Activated CD4-positive, alpha-beta T cell treated with anti-CD3 and anti-CD28 coated beads, Interleukin-2, amount 10 ng/mL, durations not matched to agents 24 days and 14 days (primary cell): ENCODE results near the gene ZNF860. TPM values are rescaled to one million over a fixed set of nuclear protein-coding genes. Genes with fewer than 3 reads are reported as not detected.
A peak's percentile ranks its signal among the peaks of the same experiment; 100 is the strongest.
"Not testable (repeated sequence)": the region's sequence is repeated elsewhere in the genome, so short reads cannot be mapped to it uniquely, and the experiment has no call there.

ENCODE experiments used
- DNase-seq: peaks from one replicate; pipeline ENCODE4 v3.0.0; 2022
- H3K27ac Mint-ChIP-seq: one replicate; pipeline ENCODE4 v1.8.0; 2022; ENCODE audit warnings: mild to moderate bottlenecking, mixed read lengths
- H3K27me3 Mint-ChIP-seq: one replicate; pipeline ENCODE4 v1.8.0; 2022; ENCODE audit warnings: mixed read lengths
- H3K36me3 Mint-ChIP-seq: one replicate; pipeline ENCODE4 v1.8.0; 2022; ENCODE audit warnings: low read depth, mild to moderate bottlenecking, mixed read lengths
- H3K4me1 Mint-ChIP-seq: one replicate; pipeline ENCODE4 v1.8.0; 2021; ENCODE audit warnings: mixed read lengths
- H3K4me3 Mint-ChIP-seq: one replicate; pipeline ENCODE4 v1.8.0; 2022; ENCODE audit warnings: mild to moderate bottlenecking, moderate library complexity, mixed read lengths
- H3K9me3 Mint-ChIP-seq: one replicate; pipeline ENCODE4 v1.8.0; 2021; ENCODE audit warnings: mixed read lengths
- intact Hi-C: fragments of 100-400 bp; cut with micrococcal nuclease; formaldehyde crosslinking; loops from one replicate; pipeline ENCODE4 v1.15.1; 2023
- total RNA-seq: library from RNA; stranded (reverse); gene quantifications from 2 replicates; pipeline ENCODE4 v1.2.3, GENCODE V29; 2022

Gene ZNF860
- total RNA-seq, 1 donor from 2014 or later = 0.19 TPM

GRCh38 chr3:31973081-31973480 is 8.5 kb upstream of the ZNF860 start:
- peaks cover 4% of the 10 kb centered on the region for H3K27me3 Mint-ChIP-seq
- peaks cover 11% of the 10 kb centered on the region for H3K4me1 Mint-ChIP-seq
- DNase-seq = no peak
- intact Hi-C loops = loop anchor here (10.0 kb wide), 1 partner anchor 688 kb away; no protein-coding TSS in a partner anchor
- H3K27ac Mint-ChIP-seq = no peak overlapping the region
- H3K36me3 Mint-ChIP-seq = peaks cover 11% of the 10 kb centered on the region
- H3K4me3 Mint-ChIP-seq = no peak overlapping the region
- peaks cover 7% of the 10 kb centered on the region for H3K9me3 Mint-ChIP-seq

- no peak overlapping the region for H3K27ac Mint-ChIP-seq
- intact Hi-C loops = loop anchor here (10.0 kb wide), 1 partner anchor 689 kb away; no protein-coding TSS in a partner anchor
- H3K4me3 Mint-ChIP-seq = no peak overlapping the region
- H3K27me3 Mint-ChIP-seq = peaks cover 5% of the 10 kb centered on the region
- peaks cover 12% of the 10 kb centered on the region for H3K36me3 Mint-ChIP-seq
- peaks cover 15% of the 10 kb centered on the region for H3K4me1 Mint-ChIP-seq
- peaks cover 7% of the 10 kb centered on the region for H3K9me3 Mint-ChIP-seq
- no peak for DNase-seq
These were observed 7.7 kb upstream of the ZNF860 start for GRCh38 chr3:31973837-31974236.

DNA sequence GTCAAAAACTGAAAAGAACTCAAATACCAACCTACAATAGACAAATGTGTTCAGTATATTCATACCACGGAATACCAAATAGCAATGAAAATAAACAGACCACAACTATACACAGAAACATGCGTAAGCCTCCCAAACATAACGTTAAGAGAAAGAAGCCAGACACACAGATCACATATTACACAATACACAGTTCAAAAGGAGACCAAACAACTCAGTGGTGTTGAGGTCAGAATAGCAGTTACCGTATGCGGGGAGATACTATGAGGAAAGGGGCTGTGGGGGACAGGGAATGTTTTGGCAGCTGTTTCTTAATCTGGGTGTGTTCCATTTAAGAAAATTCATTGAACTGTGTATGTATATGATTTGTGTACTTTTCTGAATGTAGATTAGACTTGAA is 7.1 kb upstream of the ZNF860 start:
- Mint-ChIP-seq H3K9me3 (peaks cover 7% of the 10 kb centered on the region), H3K36me3 (peaks cover 12% of the 10 kb centered on the region), H3K4me1 (peaks cover 20% of the 10 kb centered on the region), H3K27ac (no peak overlapping the region), H3K27me3 (peaks cover 7% of the 10 kb centered on the region), H3K4me3 (no peak overlapping the region)
- DNase-seq = no peak
- intact Hi-C loops = loop anchor here (10.0 kb wide), 1 partner anchor 690 kb away; no protein-coding TSS in a partner anchor

DNA sequence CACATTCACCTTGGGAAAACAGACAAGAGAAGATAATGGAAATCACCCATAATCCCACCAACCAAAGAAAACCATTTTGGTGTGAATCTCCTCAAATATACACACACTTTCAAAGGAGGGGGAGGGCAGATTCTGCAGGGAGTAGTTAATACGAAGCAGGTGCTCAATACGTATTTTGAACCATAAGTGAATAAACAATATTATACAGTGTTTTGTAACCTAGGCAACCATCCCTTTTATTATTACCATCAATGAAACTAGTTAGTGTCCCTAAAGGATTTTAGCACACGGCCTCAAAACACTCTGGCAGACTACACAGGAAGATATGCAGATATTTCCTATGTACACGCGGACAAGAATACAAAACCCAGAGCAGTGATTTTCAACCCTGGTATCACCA is 6.6 kb upstream of the ZNF860 start:
- Mint-ChIP-seq H3K36me3 (peaks cover 12% of the 10 kb centered on the region), H3K27me3 (peaks cover 7% of the 10 kb centered on the region), H3K9me3 (peaks cover 7% of the 10 kb centered on the region), H3K27ac (no peak overlapping the region), H3K4me3 (no peak overlapping the region), H3K4me1 (peaks cover 23% of the 10 kb centered on the region)
- no peak for DNase-seq
- intact Hi-C loops = loop anchor here (10.0 kb wide), 1 partner anchor 690 kb away; no protein-coding TSS in a partner anchor

GRCh38 chr3:31976302-31976701 is 5.2 kb upstream of the ZNF860 start:
- Mint-ChIP-seq H3K27me3 (peaks cover 10% of the 10 kb centered on the region), H3K9me3 (peaks cover 7% of the 10 kb centered on the region), H3K4me3 (no peak overlapping the region), H3K4me1 (peaks cover 27% of the 10 kb centered on the region), H3K36me3 (peaks cover 12% of the 10 kb centered on the region), H3K27ac (no peak overlapping the region)
- intact Hi-C loops = loop anchor here (10.0 kb wide), 1 partner anchor 692 kb away; no protein-coding TSS in a partner anchor
- no peak for DNase-seq

DNA sequence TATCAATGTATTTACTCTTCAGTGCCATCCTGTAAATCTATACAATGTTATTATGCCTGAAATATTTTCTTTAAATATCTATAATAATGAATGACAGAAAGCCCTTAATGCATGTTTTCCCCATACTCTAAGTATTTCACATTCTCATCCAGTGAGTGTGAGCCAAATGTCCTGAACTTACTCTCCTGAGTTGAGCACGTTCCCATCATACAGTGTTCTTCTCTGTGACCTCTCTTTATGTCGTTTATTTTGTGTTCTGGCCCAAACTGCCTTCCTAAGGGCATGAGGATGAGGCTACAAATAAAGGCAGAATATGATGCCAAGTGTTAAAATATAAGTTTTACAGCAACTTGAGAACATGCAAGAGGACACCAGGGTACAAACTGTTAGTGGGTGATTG is 3.8 kb upstream of the ZNF860 start:
- H3K9me3 Mint-ChIP-seq = peaks cover 7% of the 10 kb centered on the region
- intact Hi-C loops = loop anchor here (2.0 to 10.0 kb wide), 4 partner anchors 19 to 693 kb away; no protein-coding TSS in a partner anchor
- H3K36me3 Mint-ChIP-seq = peaks cover 12% of the 10 kb centered on the region
- peaks cover 18% of the 10 kb centered on the region for H3K27me3 Mint-ChIP-seq
- H3K27ac Mint-ChIP-seq = no peak overlapping the region
- no peak overlapping the region for H3K4me3 Mint-ChIP-seq
- no peak for DNase-seq
- H3K4me1 Mint-ChIP-seq = peaks cover 28% of the 10 kb centered on the region

DNA sequence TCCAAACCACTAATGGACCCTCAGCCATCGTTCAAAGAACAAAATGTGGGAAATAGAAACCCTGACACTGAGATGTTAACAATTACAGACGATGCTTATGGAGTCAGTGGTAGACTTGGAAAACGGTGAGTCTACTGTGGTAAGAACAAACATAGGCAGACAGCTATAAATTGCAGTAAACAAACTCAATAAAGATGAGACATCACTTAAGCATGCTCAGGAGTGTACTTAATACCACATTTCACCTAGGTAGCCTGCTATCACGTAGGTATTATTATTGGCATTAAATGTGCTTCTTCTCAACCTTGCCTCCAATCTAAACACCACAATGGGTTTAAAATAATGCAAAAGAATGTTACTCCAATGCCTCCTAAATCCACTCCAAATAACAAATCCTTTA is 3.0 kb upstream of the ZNF860 start:
- peaks cover 7% of the 10 kb centered on the region for H3K9me3 Mint-ChIP-seq
- intact Hi-C loops = loop anchor here (2.0 to 10.0 kb wide), 4 partner anchors 18 to 694 kb away; no protein-coding TSS in a partner anchor
- H3K4me3 Mint-ChIP-seq = peak overlapping the region; percentile 67
- peaks cover 12% of the 10 kb centered on the region for H3K36me3 Mint-ChIP-seq
- H3K27me3 Mint-ChIP-seq = peaks cover 19% of the 10 kb centered on the region
- H3K27ac Mint-ChIP-seq = peak overlapping the region; percentile 26
- peaks cover 28% of the 10 kb centered on the region for H3K4me1 Mint-ChIP-seq
- no peak for DNase-seq

DNA sequence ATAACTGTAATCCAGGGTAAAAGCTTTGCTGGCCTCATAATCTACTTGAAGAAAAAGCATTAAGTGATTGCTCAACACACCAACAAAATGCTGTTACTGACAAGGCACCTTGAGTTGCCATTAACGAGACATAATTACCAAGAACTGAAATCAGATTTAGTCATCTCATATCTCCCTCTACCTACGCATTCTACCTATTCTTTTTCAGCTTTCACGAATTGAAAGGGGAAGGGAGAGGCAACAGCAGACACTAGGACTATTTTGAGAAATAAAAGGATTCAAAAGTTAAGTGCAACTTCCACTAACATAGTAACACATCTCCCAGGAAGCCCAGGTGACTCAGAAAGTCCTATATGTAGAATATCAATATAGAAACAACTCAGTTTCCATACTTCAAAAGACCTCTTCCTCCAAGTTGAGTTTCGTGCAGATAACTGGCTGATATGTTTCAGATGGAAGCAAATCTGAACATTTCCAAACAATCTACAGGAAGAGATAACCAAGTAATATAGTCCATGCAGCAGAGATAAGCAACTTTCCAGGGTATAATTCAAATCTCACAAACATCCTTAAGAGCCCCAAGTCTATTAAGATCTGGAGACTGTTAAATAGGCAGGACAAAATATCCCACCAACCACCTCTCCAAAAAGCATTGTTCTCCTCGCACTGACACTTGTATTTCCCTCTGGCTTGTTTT is 2.4 kb upstream of the ZNF860 start:
- DNase-seq = no peak
- intact Hi-C loops = loop anchor here (1.0 to 10.0 kb wide), 7 partner anchors 18 to 694 kb away; no protein-coding TSS in a partner anchor
- H3K27ac Mint-ChIP-seq = peak overlapping the region; percentile 68

GRCh38 chr3:31980530-31981205 is 882 bp upstream of the ZNF860 start:
- intact Hi-C loops = loop anchor here (2.0 kb wide), 1 partner anchor 126 kb away; the partner anchor contains the start of gene GPD1L
- peak overlapping the region; percentile 68 for H3K27ac Mint-ChIP-seq
- H3K36me3 Mint-ChIP-seq = peaks cover 12% of the 10 kb centered on the region
- H3K4me3 Mint-ChIP-seq = peak overlapping the region; percentile 88
- H3K27me3 Mint-ChIP-seq = peaks cover 19% of the 10 kb centered on the region
- H3K9me3 Mint-ChIP-seq = peaks cover 7% of the 10 kb centered on the region
- peak; percentile 84 for DNase-seq
- H3K4me1 Mint-ChIP-seq = peaks cover 28% of the 10 kb centered on the region

More for the DNA sequence above, 2.4 kb upstream of the ZNF860 start:
- Mint-ChIP-seq H3K27me3 (peaks cover 19% of the 10 kb centered on the region), H3K4me3 (peak overlapping the region; percentile 67), H3K9me3 (peaks cover 7% of the 10 kb centered on the region), H3K36me3 (peaks cover 12% of the 10 kb centered on the region), H3K4me1 (peaks cover 28% of the 10 kb centered on the region)

DNA sequence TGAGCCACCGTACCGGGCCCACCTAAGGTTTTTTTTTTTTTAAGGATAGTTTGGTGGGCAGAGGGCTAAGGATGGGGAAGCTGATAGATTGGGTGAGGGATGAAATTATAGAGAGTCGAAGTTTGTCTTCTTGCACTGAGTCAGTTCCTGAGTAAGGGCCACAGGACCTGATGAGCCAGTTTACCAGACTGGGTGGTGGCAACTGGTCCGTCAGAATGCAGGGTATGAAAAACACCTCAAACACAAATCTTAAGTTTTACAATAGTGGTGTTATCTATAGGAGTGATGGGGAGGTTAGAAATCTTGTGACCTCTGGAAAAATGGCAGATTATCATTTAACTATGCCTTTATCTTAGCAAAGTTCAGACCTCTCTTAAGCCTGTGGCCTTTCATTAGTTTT is 2.8 kb downstream of the ZNF860 start:
- intact Hi-C loops = no loop called here
- peaks cover 14% of the 10 kb centered on the region for H3K4me1 Mint-ChIP-seq
- peaks cover 12% of the 10 kb centered on the region for H3K27me3 Mint-ChIP-seq
- H3K36me3 Mint-ChIP-seq = no peaks in the 10 kb centered on the region
- H3K9me3 Mint-ChIP-seq = no peaks in the 10 kb centered on the region
- H3K4me3 Mint-ChIP-seq = no peak overlapping the region
- no peak overlapping the region for H3K27ac Mint-ChIP-seq
- no peak for DNase-seq

- no peak overlapping the region for H3K4me3 Mint-ChIP-seq
- no peaks in the 10 kb centered on the region for H3K9me3 Mint-ChIP-seq
- intact Hi-C loops = no loop called here
- H3K36me3 Mint-ChIP-seq = no peaks in the 10 kb centered on the region
- H3K27ac Mint-ChIP-seq = no peak overlapping the region
- H3K27me3 Mint-ChIP-seq = peaks cover 9% of the 10 kb centered on the region
- DNase-seq = no peak
- peaks cover 5% of the 10 kb centered on the region for H3K4me1 Mint-ChIP-seq
These were observed 4.3 kb downstream of the ZNF860 start for GRCh38 chr3:31985831-31986230.

GRCh38 chr3:31988271-31988670 is 6.7 kb downstream of the ZNF860 start:
- intact Hi-C loops = no loop called here
- Mint-ChIP-seq H3K4me1 (no peaks in the 10 kb centered on the region), H3K36me3 (no peaks in the 10 kb centered on the region), H3K9me3 (peaks cover under 1% of the 10 kb centered on the region), H3K27ac (no peak overlapping the region), H3K4me3 (no peak overlapping the region), H3K27me3 (no peaks in the 10 kb centered on the region)
- DNase-seq = no peak

- DNase-seq, intact Hi-C loops, H3K4me1 Mint-ChIP-seq, H3K4me3 Mint-ChIP-seq, H3K27ac Mint-ChIP-seq, H3K27me3 Mint-ChIP-seq, H3K36me3 Mint-ChIP-seq, H3K9me3 Mint-ChIP-seq: not testable (repeated sequence)
These were observed 11.4 kb downstream of the ZNF860 start for GRCh38 chr3:31992995-31993394.

- no peaks in the 10 kb centered on the region for H3K36me3 Mint-ChIP-seq
- H3K9me3 Mint-ChIP-seq = peaks cover 7% of the 10 kb centered on the region
- H3K4me1 Mint-ChIP-seq = peaks cover 7% of the 10 kb centered on the region
- H3K4me3 Mint-ChIP-seq = no peak overlapping the region
- peaks cover 2% of the 10 kb centered on the region for H3K27me3 Mint-ChIP-seq
- no peak for DNase-seq
- intact Hi-C loops = no loop called here
- H3K27ac Mint-ChIP-seq = no peak overlapping the region
These were observed 12.3 kb downstream of the ZNF860 start for GRCh38 chr3:31993843-31994242.
